AG04450 (cell line): ENCODE data around the gene ROBO1. TPM values are rescaled to one million over a fixed set of nuclear protein-coding genes. Genes with fewer than 3 reads are reported as not detected.

Experiments
- CTCF ChIA-PET: fragments of 300-600, 350-600 bp; formaldehyde crosslinking; extraction: SDS; loops from one replicate; lab custom pipeline; 2022; ENCODE audit warnings: antibody characterized with exemption, inconsistent platforms; lab: Charles Lee
- POLR2A ChIA-PET: fragments of 350-600 bp; formaldehyde crosslinking; extraction: SDS; loops from one replicate; lab custom pipeline; 2021; ENCODE audit warnings: antibody characterized with exemption, inconsistent platforms; lab: Yijun Ruan, JAX
- DNase-seq: peaks from one replicate; pipeline ENCODE4 v3.0.0-alpha.2; 2011; ENCODE audit warnings: low read depth, low spot score
- H3K27ac ChIP-seq: one replicate; pipeline ENCODE4 v1.5.1; 2012; ENCODE audit warnings: low read depth, low read length, control low read depth
- H3K27me3 ChIP-seq: one replicate; pipeline ENCODE4 v1.6.0; 2012; ENCODE audit warnings: low read length; ENCODE audit not compliant: control insufficient read depth, insufficient read depth
- H3K4me3 ChIP-seq: 2 replicates; pipeline ENCODE4 v1.5.1; 2011; ENCODE audit warnings: mild to moderate bottlenecking, low read depth, low read length, control low read depth
- H3K9me3 ChIP-seq: 2 replicates; pipeline ENCODE4 v1.5.1; 2012; ENCODE audit warnings: low read length; ENCODE audit not compliant: control insufficient read depth, insufficient read depth
- polyA plus RNA-seq: library from polyadenylated mRNA; depleted of rRNA; stranded (reverse); fragments of >200 nt; gene quantifications from 2 replicates; pipeline ENCODE4 v1.2.3, GENCODE V29; 2011
- TF ChIP-seq, protein P1 (sequence below): IDR thresholded peaks from 2 replicates; pipeline ENCODE4 v1.5.1; 2011; ENCODE audit warnings: low read depth, low read length, control low read depth, inconsistent platforms

The ROBO1 gene
- polyA plus RNA-seq, 1 experiment = 66.0 TPM

DNA sequence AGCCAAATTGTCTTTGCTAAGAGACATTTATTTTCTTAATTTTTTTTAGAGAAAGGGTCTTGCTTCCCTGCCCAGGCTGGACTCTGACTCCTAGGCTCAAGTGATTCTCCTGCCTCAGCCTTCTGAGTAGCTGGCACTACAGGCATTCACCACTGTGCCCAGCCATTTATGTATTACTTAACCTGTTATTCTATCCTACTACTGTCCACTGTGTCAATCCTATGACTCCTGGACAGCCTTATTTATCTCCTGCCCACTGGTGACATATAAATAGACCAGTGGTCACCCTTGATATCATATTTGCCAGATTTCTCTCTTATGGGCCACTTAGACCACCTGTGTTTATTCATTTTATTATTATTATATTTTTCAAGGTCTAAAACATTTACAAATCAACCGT lies 161.4 kb downstream of the ROBO1 start:
- Histone ChIP-seq H3K9me3 (no peaks in the 10 kb centered on the region), H3K27me3 (no peaks in the 10 kb centered on the region), H3K27ac (no peak overlapping the region), H3K4me3 (no peak overlapping the region)
- no peak for DNase-seq
- ChIA-PET POLR2A (no interaction called here), CTCF (no interaction called here)
- TF ChIP-seq, protein P1, sequence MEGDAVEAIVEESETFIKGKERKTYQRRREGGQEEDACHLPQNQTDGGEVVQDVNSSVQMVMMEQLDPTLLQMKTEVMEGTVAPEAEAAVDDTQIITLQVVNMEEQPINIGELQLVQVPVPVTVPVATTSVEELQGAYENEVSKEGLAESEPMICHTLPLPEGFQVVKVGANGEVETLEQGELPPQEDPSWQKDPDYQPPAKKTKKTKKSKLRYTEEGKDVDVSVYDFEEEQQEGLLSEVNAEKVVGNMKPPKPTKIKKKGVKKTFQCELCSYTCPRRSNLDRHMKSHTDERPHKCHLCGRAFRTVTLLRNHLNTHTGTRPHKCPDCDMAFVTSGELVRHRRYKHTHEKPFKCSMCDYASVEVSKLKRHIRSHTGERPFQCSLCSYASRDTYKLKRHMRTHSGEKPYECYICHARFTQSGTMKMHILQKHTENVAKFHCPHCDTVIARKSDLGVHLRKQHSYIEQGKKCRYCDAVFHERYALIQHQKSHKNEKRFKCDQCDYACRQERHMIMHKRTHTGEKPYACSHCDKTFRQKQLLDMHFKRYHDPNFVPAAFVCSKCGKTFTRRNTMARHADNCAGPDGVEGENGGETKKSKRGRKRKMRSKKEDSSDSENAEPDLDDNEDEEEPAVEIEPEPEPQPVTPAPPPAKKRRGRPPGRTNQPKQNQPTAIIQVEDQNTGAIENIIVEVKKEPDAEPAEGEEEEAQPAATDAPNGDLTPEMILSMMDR = no peak

DNA sequence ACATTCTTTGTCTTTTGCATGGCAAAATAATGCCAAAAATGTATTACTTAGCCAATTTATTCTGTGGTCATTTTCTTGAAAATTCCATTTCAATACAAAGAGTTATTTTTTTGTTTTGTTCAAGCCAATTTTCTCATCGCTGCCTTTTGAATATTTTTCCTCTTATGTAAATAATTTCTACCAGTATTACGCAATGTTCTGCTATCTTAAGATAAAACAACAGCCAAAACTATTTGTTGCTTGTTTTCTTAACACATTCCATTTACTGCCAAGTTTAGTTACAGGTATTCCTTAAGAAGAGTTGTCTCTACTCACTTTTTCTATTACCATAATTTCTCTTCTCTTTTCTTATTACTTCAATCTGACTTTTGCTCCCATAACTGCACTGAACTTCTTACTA lies 163.1 kb downstream of the ROBO1 start:
- no peaks in the 10 kb centered on the region for H3K27me3 ChIP-seq
- H3K4me3 ChIP-seq = no peak overlapping the region
- no peaks in the 10 kb centered on the region for H3K9me3 ChIP-seq
- POLR2A ChIA-PET = no interaction called here
- CTCF ChIA-PET = no interaction called here
- no peak for DNase-seq
- H3K27ac ChIP-seq = no peak overlapping the region
- TF ChIP-seq, protein P1 = no peak

DNA sequence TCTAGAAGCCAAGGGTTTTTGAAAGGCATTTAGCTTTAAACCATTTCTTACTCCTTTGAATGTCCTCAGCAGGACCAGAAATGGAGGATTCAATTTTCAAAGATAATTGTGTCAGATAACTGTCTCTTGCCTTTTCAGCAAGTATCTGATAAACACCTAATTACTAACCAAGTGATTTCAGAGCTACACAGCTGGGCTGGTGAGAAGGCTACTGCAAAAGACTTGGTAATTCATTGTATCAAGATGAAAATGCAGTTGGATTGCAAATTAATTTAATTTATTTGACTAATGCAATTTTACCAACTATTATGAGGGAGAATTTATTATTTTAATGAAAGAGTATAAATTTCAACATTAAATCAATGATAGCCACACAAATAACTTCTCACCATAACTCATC lies 165.4 kb downstream of the ROBO1 start:
- ChIA-PET CTCF (no interaction called here), POLR2A (no interaction called here)
- Histone ChIP-seq H3K4me3 (no peak overlapping the region), H3K9me3 (no peaks in the 10 kb centered on the region), H3K27me3 (no peaks in the 10 kb centered on the region), H3K27ac (no peak overlapping the region)
- no peak for DNase-seq
- TF ChIP-seq, protein P1 = no peak

DNA sequence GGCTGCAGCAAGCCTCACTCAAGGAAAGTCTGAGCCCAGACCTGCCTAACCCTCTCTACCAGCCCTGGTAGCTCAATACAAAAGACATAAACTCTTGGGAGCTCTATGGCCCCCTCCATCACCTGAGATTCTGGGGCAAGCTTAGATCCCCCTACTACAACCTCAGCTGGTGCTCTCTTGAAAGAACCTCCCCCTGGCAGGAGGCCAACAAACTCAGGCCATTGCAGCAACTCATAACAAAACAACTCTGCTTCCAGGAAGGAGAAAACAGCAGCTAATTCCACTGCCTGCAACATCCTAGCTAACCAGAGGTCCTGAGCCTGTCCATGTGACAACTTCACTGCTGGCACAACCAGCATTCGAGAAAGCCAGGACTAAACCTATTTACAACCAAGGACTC lies 169.2 kb downstream of the ROBO1 start:
- DNase-seq = no peak
- CTCF ChIA-PET = no interaction called here
- TF ChIP-seq, protein P1 = no peak
- Histone ChIP-seq H3K27me3 (no peaks in the 10 kb centered on the region), H3K9me3 (no peaks in the 10 kb centered on the region), H3K4me3 (no peak overlapping the region), H3K27ac (no peak overlapping the region)
- POLR2A ChIA-PET = no interaction called here

DNA sequence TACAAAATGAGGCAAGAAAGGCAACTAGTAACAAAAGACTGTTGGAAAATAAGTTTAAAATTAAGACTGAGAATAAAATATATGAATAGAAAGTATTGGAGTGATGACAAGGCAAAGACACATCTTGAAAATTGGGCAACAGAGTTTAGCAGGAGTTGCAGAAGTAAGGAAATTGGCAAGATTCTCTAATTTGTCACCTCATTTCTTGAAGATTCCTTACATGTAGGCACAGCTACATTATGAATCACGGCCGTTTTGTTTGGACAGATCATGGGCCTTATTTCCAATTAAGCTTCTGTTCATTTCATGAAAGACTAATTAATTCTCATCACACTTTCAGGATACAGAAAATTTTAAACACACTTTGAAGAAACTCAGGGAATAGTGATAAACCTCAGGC lies 170.1 kb downstream of the ROBO1 start:
- Histone ChIP-seq H3K9me3 (no peaks in the 10 kb centered on the region), H3K27ac (no peak overlapping the region), H3K27me3 (no peaks in the 10 kb centered on the region), H3K4me3 (no peak overlapping the region)
- TF ChIP-seq, protein P1 = no peak
- ChIA-PET POLR2A (no interaction called here), CTCF (no interaction called here)
- DNase-seq = no peak
